ENCODE results near the gene CATSPER4. TPM values are rescaled to one million over a fixed set of nuclear protein-coding genes. Genes with fewer than 3 reads are reported as not detected.

The CATSPER4 gene
- total and polyA plus RNA-seq, 2 of the 13 experiments (the other 11 are each of a cell fraction or from before 2014, with no cell fraction given), result not detected

DNA sequence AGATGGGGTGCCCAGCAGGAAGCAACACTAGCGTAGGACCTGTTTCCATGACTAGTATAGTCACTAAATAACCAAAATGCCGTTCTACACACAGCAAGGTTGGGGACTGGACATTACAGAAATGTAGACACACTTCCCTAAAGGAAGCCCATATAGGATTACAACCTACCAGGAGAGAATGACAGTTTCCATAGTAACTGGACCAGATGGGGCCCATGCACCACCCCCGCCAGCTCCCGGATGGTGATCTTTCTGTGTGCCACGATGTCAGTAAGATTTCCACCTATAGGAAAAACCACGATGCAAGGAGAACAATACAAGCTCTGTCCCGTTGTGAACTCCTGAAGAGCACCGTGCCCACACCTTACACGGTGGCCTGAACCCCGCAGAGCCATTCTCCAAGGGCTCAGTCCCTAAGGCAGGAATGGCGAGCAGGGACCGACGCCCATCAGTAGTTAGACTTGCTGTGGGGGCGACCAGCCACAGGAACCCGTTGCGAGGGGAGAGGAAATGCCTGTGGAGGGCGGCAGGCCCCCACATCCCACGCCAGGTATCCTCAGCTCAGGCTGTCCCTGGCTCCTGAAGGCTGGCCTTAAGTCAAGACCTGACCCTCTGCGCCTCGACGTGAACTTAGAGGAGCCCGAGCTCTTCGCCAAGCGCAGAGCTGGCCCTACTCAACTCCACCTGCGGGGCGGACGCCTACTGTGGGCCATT is 30.0 kb downstream of the CATSPER4 start:
- ChIA-PET CTCF (ENCODE audit: low intra/inter-chr PET ratio, low total read pairs) (no interaction called here), POLR2A (no interaction called here)
- TF ChIP-seq ZNF124 (CRISPR knock-in tag; IDR thresholded peaks at IDR 0.05) (no peak), ZNF431 (CRISPR knock-in tag; IDR thresholded peaks at IDR 0.05; ENCODE audit: borderline replicate concordance, low read depth) (no peak), ZNF83 (CRISPR knock-in tag; IDR thresholded peaks at IDR 0.05; ENCODE audit: borderline replicate concordance) (no peak), ZC3H4 (CRISPR knock-in tag; IDR thresholded peaks at IDR 0.05; ENCODE audit: borderline replicate concordance) (no peak)
- Histone ChIP-seq H3K27me3 (ENCODE audit: control insufficient read depth in 1 of 2, insufficient read depth in 2 of 2, low read length in 2 of 2) (peaks cover 0 to 6% of the 10 kb centered on the region in 2 experiments; a peak in 3 of 5 replicates), H3K36me3 (replicated peaks in 1 of 2; ENCODE audit: control insufficient read depth in 1 of 2, insufficient read depth in 2 of 2, low read length in 2 of 2) (no peaks in the 10 kb centered on the region), H3K4me3 (replicated peaks in 1 of 3; ENCODE audit: insufficient read depth in 1 of 3, low read depth in 2 of 3, low read length in 3 of 3) (no peak overlapping the region), H3K9me3 (ENCODE audit: low read length) (no peaks in the 10 kb centered on the region), H3K79me2 (ENCODE audit: insufficient read depth, low read length) (no peaks in the 10 kb centered on the region), H3K4me2 (ENCODE audit: low read depth, low read length) (no peak overlapping the region), H4K20me1 (ENCODE audit: insufficient read depth, low read length) (no peaks in the 10 kb centered on the region), H3K4me1 (ENCODE audit: insufficient read depth, low read length) (peaks cover 19% of the 10 kb centered on the region), H3K9ac (ENCODE audit: insufficient read depth, low read depth, low read length) (no peak overlapping the region), H3K27ac (ENCODE audit: extremely low read length, insufficient read depth, low read length) (no peak overlapping the region), H2AFZ (ENCODE audit: low read length) (no peak overlapping the region)
- in situ Hi-C loops (cut with HindIII; ENCODE audit: extremely low pct_ligation_motif_present, low pct_unique_long_range_greater_than_20kb), result no loop called here
- no TSS peak for BruUV-seq (replicated peaks)
- 47% methylated on average over 22 of the region's 27 CpGs for WGBS (ENCODE audit: low lambda C conversion rate)
- ATAC-seq, result no peak
- DNase-seq (ENCODE audit: low spot score), result no peak
- no peak for FAIRE-seq
- intact Hi-C loops (cut with micrococcal nuclease; ENCODE audit: unreplicated experiment), result no loop called here

DNA sequence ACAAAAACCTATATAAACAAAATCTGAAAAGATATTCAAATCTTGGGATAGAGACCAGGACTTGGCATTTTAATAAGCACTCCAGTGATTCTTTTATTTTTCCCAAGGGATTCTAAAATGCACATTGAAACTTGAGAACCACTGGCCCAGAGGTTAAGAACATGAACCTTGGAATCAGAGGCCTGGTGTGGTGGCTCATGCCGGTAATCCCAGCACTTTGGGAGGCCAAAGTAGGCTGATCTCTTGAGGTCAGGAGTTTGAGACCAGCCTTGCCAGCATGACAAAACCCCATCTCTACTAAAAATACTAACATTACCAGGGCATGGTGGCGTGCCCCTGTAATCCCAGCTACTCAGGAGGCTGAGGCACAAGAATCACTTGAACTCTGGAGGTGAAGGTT is 30.7 kb downstream of the CATSPER4 start:
- no peak overlapping the region for H3K4me3 ChIP-seq (replicated peaks in 1 of 3; ENCODE audit: insufficient read depth in 1 of 3, low read depth in 2 of 3, low read length in 3 of 3)
- no peak overlapping the region for H3K27ac ChIP-seq (ENCODE audit: extremely low read length, insufficient read depth, low read length)
- peak; percentile 40 for TF ChIP-seq ZNF460 (CRISPR knock-in tag; IDR thresholded peaks at IDR 0.05; ENCODE audit: borderline replicate concordance)
- 0 out of 2 replicates have a peak, but pooled peaks have one; percentile 12 for TF ChIP-seq HNF4A (CRISPR knock-in tag; IDR thresholded peaks at IDR 0.05)
- TF ChIP-seq THAP7 (CRISPR knock-in tag; IDR thresholded peaks at IDR 0.05), result no peak
- DNase-seq (ENCODE audit: low spot score), result no peak
- H3K9me3 ChIP-seq (ENCODE audit: low read length), result no peaks in the 10 kb centered on the region
- no peaks in the 10 kb centered on the region for H4K20me1 ChIP-seq (ENCODE audit: insufficient read depth, low read length)
- in situ Hi-C loops (cut with HindIII; ENCODE audit: extremely low pct_ligation_motif_present, low pct_unique_long_range_greater_than_20kb) (no loop called here), intact Hi-C loops (cut with micrococcal nuclease; ENCODE audit: unreplicated experiment) (no loop called here)
- no TSS peak for BruUV-seq (replicated peaks)
- H2AFZ ChIP-seq (ENCODE audit: low read length), result no peak overlapping the region
- peaks cover 0 to 1% of the 10 kb centered on the region in 2 experiments; a peak in 3 of 5 replicates for H3K27me3 ChIP-seq (ENCODE audit: control insufficient read depth in 1 of 2, insufficient read depth in 2 of 2, low read length in 2 of 2)
- FAIRE-seq, result no peak
- ATAC-seq, result no peak
- H3K79me2 ChIP-seq (ENCODE audit: insufficient read depth, low read length), result no peaks in the 10 kb centered on the region
- no peaks in the 10 kb centered on the region for H3K36me3 ChIP-seq (replicated peaks in 1 of 2; ENCODE audit: control insufficient read depth in 1 of 2, insufficient read depth in 2 of 2, low read length in 2 of 2)
- POLR2A ChIA-PET, result no interaction called here
- WGBS (ENCODE audit: low lambda C conversion rate), result 36% methylated on average over 1 of the region's 2 CpGs
- H3K9ac ChIP-seq (ENCODE audit: insufficient read depth, low read depth, low read length), result no peak overlapping the region
- peaks cover 25% of the 10 kb centered on the region for H3K4me1 ChIP-seq (ENCODE audit: insufficient read depth, low read length)
- CTCF ChIA-PET (ENCODE audit: low intra/inter-chr PET ratio, low total read pairs), result no interaction called here
- H3K4me2 ChIP-seq (ENCODE audit: low read depth, low read length), result no peak overlapping the region
